Stomach smooth muscle (tissue), 2 donors: ENCODE results near the gene TPD52L1.
A peak's percentile ranks its signal among the peaks of the same experiment; 100 is the strongest.

Experiments
- H3K27ac ChIP-seq: one replicate; pipeline ENCODE4 v1.7.0; 2013; ENCODE audit warnings: mild to moderate bottlenecking, low read length, inconsistent platforms
- H3K27me3 ChIP-seq, 2 donors: one replicate each; pipeline ENCODE4 v1.7.0; 2013; ENCODE audit warnings: low read length in 2 of 2; ENCODE audit not compliant: insufficient read depth in 2 of 2, control insufficient read depth in 1 of 2
- H3K36me3 ChIP-seq, 2 donors: one replicate each; pipeline ENCODE4 v1.7.0; 2013; ENCODE audit warnings: low read length in 2 of 2; ENCODE audit not compliant: control insufficient read depth in 2 of 2, insufficient read depth in 2 of 2
- H3K4me1 ChIP-seq: one replicate; pipeline ENCODE4 v1.7.0; 2013; ENCODE audit warnings: low read length; ENCODE audit not compliant: control insufficient read depth, insufficient read depth
- H3K4me3 ChIP-seq, 2 donors: one replicate each; pipeline ENCODE4 v1.7.0; 2013; ENCODE audit warnings: low read length in 2 of 2
- H3K9ac ChIP-seq, 2 donors: one replicate each; pipeline ENCODE4 v1.7.0; 2013; ENCODE audit warnings: low read length in 2 of 2, mild to moderate bottlenecking in 1 of 2
- H3K9me3 ChIP-seq, 2 donors: one replicate each; pipeline ENCODE4 v1.7.0; 2013; ENCODE audit warnings: low read length in 2 of 2; ENCODE audit not compliant: control insufficient read depth in 2 of 2
- donor health status: healthy.
- donor health status: Pancreatic carcinoma.

The TPD52L1 gene

GRCh38 chr6:125285353-125285752 lies 131.8 kb downstream of the TPD52L1 start:
- no peak overlapping the region for H3K9ac ChIP-seq
- H3K27ac ChIP-seq: no peak overlapping the region
- H3K27me3 ChIP-seq: no peaks in the 10 kb centered on the region
- no peaks in the 10 kb centered on the region for H3K4me1 ChIP-seq
- H3K4me3 ChIP-seq: no peak overlapping the region
- no peaks in the 10 kb centered on the region for H3K9me3 ChIP-seq
- H3K36me3 ChIP-seq: peaks cover 0 to 10% of the 10 kb centered on the region in 2 donors

GRCh38 chr6:125285936-125286335 lies 132.4 kb downstream of the TPD52L1 start:
- Histone ChIP-seq H3K27me3 (no peaks in the 10 kb centered on the region), H3K36me3 (peaks cover 0 to 10% of the 10 kb centered on the region in 2 donors), H3K4me1 (no peaks in the 10 kb centered on the region), H3K27ac (no peak overlapping the region), H3K9ac (no peak overlapping the region), H3K9me3 (no peaks in the 10 kb centered on the region), H3K4me3 (no peak overlapping the region)

GRCh38 chr6:125287718-125288117 lies 134.1 kb downstream of the TPD52L1 start:
- Histone ChIP-seq H3K4me3 (no peak overlapping the region), H3K9me3 (no peaks in the 10 kb centered on the region), H3K27ac (no peak overlapping the region), H3K36me3 (peaks cover 6 to 22% of the 10 kb centered on the region in 2 donors), H3K4me1 (no peaks in the 10 kb centered on the region), H3K9ac (no peak overlapping the region), H3K27me3 (no peaks in the 10 kb centered on the region)

- H3K27me3 ChIP-seq: no peaks in the 10 kb centered on the region
- H3K27ac ChIP-seq: no peak overlapping the region
- peaks cover 22 to 23% of the 10 kb centered on the region in 2 donors for H3K36me3 ChIP-seq
- H3K9ac ChIP-seq: no peak overlapping the region
- H3K4me1 ChIP-seq: no peaks in the 10 kb centered on the region
- no peaks in the 10 kb centered on the region for H3K9me3 ChIP-seq
- no peak overlapping the region for H3K4me3 ChIP-seq
These were observed 140.0 kb downstream of the TPD52L1 start for GRCh38 chr6:125293587-125293986.

- Histone ChIP-seq H3K27me3 (no peaks in the 10 kb centered on the region), H3K4me3 (no peak overlapping the region), H3K9ac (no peak overlapping the region), H3K36me3 (peaks cover 23% of the 10 kb centered on the region in 2 donors), H3K9me3 (no peaks in the 10 kb centered on the region), H3K4me1 (no peaks in the 10 kb centered on the region), H3K27ac (no peak overlapping the region)
These were observed 140.5 kb downstream of the TPD52L1 start for GRCh38 chr6:125294036-125294435.

- Histone ChIP-seq H3K4me1 (no peaks in the 10 kb centered on the region), H3K4me3 (no peak overlapping the region), H3K9ac (no peak overlapping the region), H3K36me3 (peaks cover 26 to 27% of the 10 kb centered on the region in 2 donors), H3K27ac (no peak overlapping the region), H3K27me3 (no peaks in the 10 kb centered on the region), H3K9me3 (no peaks in the 10 kb centered on the region)
These were observed 141.4 kb downstream of the TPD52L1 start for GRCh38 chr6:125294925-125295324.

GRCh38 chr6:125296471-125296870 lies 142.9 kb downstream of the TPD52L1 start:
- peaks cover 3% of the 10 kb centered on the region for H3K4me1 ChIP-seq
- H3K27ac ChIP-seq: no peak overlapping the region

GRCh38 chr6:125299257-125299656 lies 145.7 kb downstream of the TPD52L1 start:
- Histone ChIP-seq H3K4me3 (no peak overlapping the region), H3K27me3 (no peaks in the 10 kb centered on the region)

More at GRCh38 chr6:125296471-125296870, 142.9 kb downstream of the TPD52L1 start:
- no peaks in the 10 kb centered on the region for H3K27me3 ChIP-seq
- H3K9me3 ChIP-seq: no peaks in the 10 kb centered on the region
- no peak overlapping the region for H3K9ac ChIP-seq
- no peak overlapping the region for H3K4me3 ChIP-seq
- H3K36me3 ChIP-seq: peaks cover 24 to 26% of the 10 kb centered on the region in 2 donors

GRCh38 chr6:125300992-125301434 lies 147.4 kb downstream of the TPD52L1 start:
- peaks cover 3% of the 10 kb centered on the region for H3K4me1 ChIP-seq
- peak overlapping the region; percentile 70 for H3K27ac ChIP-seq
- H3K9me3 ChIP-seq: no peaks in the 10 kb centered on the region
- peaks cover 15% of the 10 kb centered on the region in 2 donors for H3K36me3 ChIP-seq
- H3K9ac ChIP-seq: peak overlapping the region; percentile 84 to 88
- H3K27me3 ChIP-seq: no peaks in the 10 kb centered on the region
- H3K4me3 ChIP-seq: peak overlapping the region; percentile 78 to 80

More at GRCh38 chr6:125299257-125299656, 145.7 kb downstream of the TPD52L1 start:
- Histone ChIP-seq H3K27ac (no peak overlapping the region), H3K9ac (no peak overlapping the region), H3K9me3 (no peaks in the 10 kb centered on the region), H3K4me1 (peaks cover 3% of the 10 kb centered on the region), H3K36me3 (peaks cover 15 to 18% of the 10 kb centered on the region in 2 donors)

GRCh38 chr6:125301435-125302391 lies 148.1 kb downstream of the TPD52L1 start, which contains the start of gene HDDC2:
TSS of gene HDDC2 (minus strand) at chr6:125301967. CDS start at chr6:125301932, 35 bp downstream.
- Histone ChIP-seq H3K36me3 (peaks cover 11 to 13% of the 10 kb centered on the region in 2 donors), H3K27me3 (no peaks in the 10 kb centered on the region), H3K9ac (peak within 1 kb of the TSS; percentile 84 to 88), H3K9me3 (no peaks in the 10 kb centered on the region), H3K4me3 (peak within 1 kb of the TSS; percentile 78 to 80), H3K4me1 (peaks cover 3% of the 10 kb centered on the region), H3K27ac (peak within 1 kb of the TSS; percentile 70)
